Smooth muscle cell (in vitro differentiated cells): Measurements from ENCODE around the gene CPLX3. TPM values are rescaled to one million over a fixed set of nuclear protein-coding genes. Genes with fewer than 3 reads are reported as not detected.
A peak's percentile ranks its signal among the peaks of the same experiment; 100 is the strongest.

Experiments used
- DNase-seq: peaks from one replicate; lab custom pipeline; 2025; ENCODE audit not compliant: unreplicated experiment; lab: John Stamatoyannopoulos, UW
- H2AFZ ChIP-seq: fragments of 200-600 bp; sonication (generic); 2 replicates; pipeline ENCODE4 v1.6.0; 2016; ENCODE audit warnings: antibody characterized with exemption, low read depth, mild to moderate bottlenecking
- H3F3A ChIP-seq: fragments of 200-600 bp; sonication (generic); 2 replicates; pipeline ENCODE4 v1.6.0; 2017; ENCODE audit warnings: antibody characterized with exemption, low read depth
- H3K27ac ChIP-seq: fragments of 200-600 bp; sonication (generic); 2 replicates; pipeline ENCODE4 v1.5.1; 2016; ENCODE audit warnings: low read depth, mild to moderate bottlenecking
- H3K27me3 ChIP-seq: fragments of 200-600 bp; sonication (generic); 2 replicates; pipeline ENCODE4 v1.6.1; 2016; ENCODE audit warnings: low read depth, mild to moderate bottlenecking
- H3K36me3 ChIP-seq: fragments of 200-600 bp; sonication (generic); 2 replicates; pipeline ENCODE4 v1.5.1; 2016; ENCODE audit warnings: low read depth
- H3K4me1 ChIP-seq: fragments of 200-600 bp; sonication (generic); 2 replicates; pipeline ENCODE4 v1.5.1; 2016; ENCODE audit warnings: low read depth
- H3K4me2 ChIP-seq: fragments of 200-600 bp; sonication (generic); 2 replicates; pipeline ENCODE4 v1.6.0; 2016; ENCODE audit warnings: mild to moderate bottlenecking
- H3K4me3 ChIP-seq: fragments of 200-600 bp; sonication (generic); 2 replicates; pipeline ENCODE4 v1.5.1; 2016; ENCODE audit warnings: mild to moderate bottlenecking
- H3K79me2 ChIP-seq: fragments of 200-600 bp; sonication (generic); 2 replicates; pipeline ENCODE4 v1.6.0; 2016; ENCODE audit warnings: low read depth, mild to moderate bottlenecking
- H3K9ac ChIP-seq: fragments of 200-600 bp; sonication (generic); 2 replicates; pipeline ENCODE4 v1.6.0; 2016; ENCODE audit warnings: low read depth
- H3K9me3 ChIP-seq: fragments of 200-600 bp; sonication (generic); replicated peaks from 2 replicates; pipeline ENCODE4 v1.5.1; 2016; ENCODE audit warnings: low read depth
- H4K20me1 ChIP-seq: fragments of 200-600 bp; sonication (generic); 2 replicates; pipeline ENCODE4 v1.6.0; 2016; ENCODE audit warnings: low read depth
- WGBS: methylation state at CpG from one replicate; pipeline ENCODE4 v1.1.7; 2016; ENCODE audit warnings: low lambda C conversion rate; 5-methylcytosine and 5-hydroxymethylcytosine counted together
- polyA plus RNA-seq: library from polyadenylated mRNA; unstranded; fragments of >200 nt; fragmentation: Nextera tagmentation; extraction: Ambion mirVana; gene quantifications from 2 replicates; pipeline ENCODE4 v1.2.1, GENCODE V29; 2016
- total RNA-seq: library from RNA; depleted of rRNA; stranded (reverse); fragments of >200 nt; gene quantifications from 2 replicates; pipeline ENCODE4 v1.2.3, GENCODE V29; 2014
- TF ChIP-seq, protein P1 (sequence below): fragments of 200-600 bp; sonication (generic); IDR thresholded peaks from 2 replicates; pipeline ENCODE4 v1.5.1; 2017; ENCODE audit warnings: borderline replicate concordance, mild to moderate bottlenecking, antibody characterized with exemption; ENCODE audit not compliant: insufficient read depth, poor library complexity, severe bottlenecking

Gene CPLX3
- total and polyA plus RNA-seq, 2 experiments from 2014 or later = 0.22 TPM; not detected in 1

DNA sequence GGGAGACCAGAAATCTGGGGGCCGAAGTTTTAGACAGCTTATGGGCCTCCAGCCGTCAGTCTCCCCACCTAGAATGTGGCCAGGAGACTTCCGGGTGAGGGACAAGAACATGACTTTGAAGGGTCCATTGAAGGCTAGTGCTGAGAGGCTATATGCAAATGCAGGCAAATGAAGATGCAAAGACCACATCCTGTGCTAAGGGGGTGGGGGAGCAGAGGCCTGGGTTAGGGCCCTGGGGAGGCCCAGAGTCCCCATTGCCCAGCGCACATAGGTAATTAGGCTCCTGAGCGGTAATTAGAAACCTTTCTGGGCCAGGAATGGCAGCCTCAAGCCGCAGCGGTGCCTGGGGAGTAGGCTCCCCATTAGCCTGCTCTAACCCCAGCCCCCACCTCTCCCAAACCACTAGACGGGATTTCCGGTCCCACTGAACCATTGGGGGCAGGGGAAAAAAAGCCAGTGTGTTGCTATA is 37.7 kb upstream of the CPLX3 start:
- Histone ChIP-seq H3K4me1 (peaks cover 11% of the 10 kb centered on the region), H3K27me3 (no peaks in the 10 kb centered on the region), H3K79me2 (peaks cover 86% of the 10 kb centered on the region), H3K9me3 (no peaks in the 10 kb centered on the region), H3F3A (peaks cover 12% of the 10 kb centered on the region), H3K9ac (no peak overlapping the region), H3K4me3 (no peak overlapping the region), H4K20me1 (peaks cover 100% of the 10 kb centered on the region), H3K4me2 (no peak overlapping the region), H3K27ac (no peak overlapping the region), H3K36me3 (no peaks in the 10 kb centered on the region), H2AFZ (no peak overlapping the region)
- 75% methylated on average over 9 of the region's 9 CpGs for WGBS
- DNase-seq = no peak
- TF ChIP-seq, protein P1, sequence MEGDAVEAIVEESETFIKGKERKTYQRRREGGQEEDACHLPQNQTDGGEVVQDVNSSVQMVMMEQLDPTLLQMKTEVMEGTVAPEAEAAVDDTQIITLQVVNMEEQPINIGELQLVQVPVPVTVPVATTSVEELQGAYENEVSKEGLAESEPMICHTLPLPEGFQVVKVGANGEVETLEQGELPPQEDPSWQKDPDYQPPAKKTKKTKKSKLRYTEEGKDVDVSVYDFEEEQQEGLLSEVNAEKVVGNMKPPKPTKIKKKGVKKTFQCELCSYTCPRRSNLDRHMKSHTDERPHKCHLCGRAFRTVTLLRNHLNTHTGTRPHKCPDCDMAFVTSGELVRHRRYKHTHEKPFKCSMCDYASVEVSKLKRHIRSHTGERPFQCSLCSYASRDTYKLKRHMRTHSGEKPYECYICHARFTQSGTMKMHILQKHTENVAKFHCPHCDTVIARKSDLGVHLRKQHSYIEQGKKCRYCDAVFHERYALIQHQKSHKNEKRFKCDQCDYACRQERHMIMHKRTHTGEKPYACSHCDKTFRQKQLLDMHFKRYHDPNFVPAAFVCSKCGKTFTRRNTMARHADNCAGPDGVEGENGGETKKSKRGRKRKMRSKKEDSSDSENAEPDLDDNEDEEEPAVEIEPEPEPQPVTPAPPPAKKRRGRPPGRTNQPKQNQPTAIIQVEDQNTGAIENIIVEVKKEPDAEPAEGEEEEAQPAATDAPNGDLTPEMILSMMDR = no peak

DNA sequence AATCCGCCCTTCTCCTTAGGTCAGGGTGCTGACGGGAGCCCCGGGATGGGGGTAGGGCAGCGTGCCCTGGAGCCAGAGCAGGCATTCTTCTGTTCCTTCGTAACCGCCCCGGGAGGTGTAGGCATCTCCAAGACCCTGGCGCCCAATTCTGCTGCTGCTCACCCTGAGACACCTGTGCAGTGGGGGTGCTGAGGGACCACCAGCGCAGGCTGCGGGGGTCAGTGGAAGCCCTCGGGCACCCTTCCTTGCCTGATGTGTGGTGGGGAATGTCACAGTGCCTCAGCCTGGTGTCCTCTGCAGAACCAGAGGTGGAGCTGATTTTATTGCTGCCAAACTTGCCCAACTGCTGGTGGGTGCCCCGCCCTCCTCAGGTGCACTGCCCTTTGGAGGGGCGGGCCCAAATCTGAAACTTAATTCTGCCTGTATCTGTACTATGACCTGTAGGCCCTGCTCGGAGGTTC is 37.2 kb upstream of the CPLX3 start:
- Histone ChIP-seq H3K27me3 (no peaks in the 10 kb centered on the region), H3K4me1 (peaks cover 9% of the 10 kb centered on the region), H3K9ac (no peak overlapping the region), H3K27ac (no peak overlapping the region), H3K4me2 (no peak overlapping the region), H3K79me2 (peaks cover 81% of the 10 kb centered on the region), H3K4me3 (no peak overlapping the region), H3F3A (peaks cover 12% of the 10 kb centered on the region), H4K20me1 (peaks cover 98% of the 10 kb centered on the region), H3K36me3 (no peaks in the 10 kb centered on the region), H3K9me3 (no peaks in the 10 kb centered on the region), H2AFZ (no peak overlapping the region)
- 86% methylated on average over 14 of the region's 14 CpGs for WGBS
- no peak for DNase-seq
- TF ChIP-seq, protein P1 = no peak

DNA sequence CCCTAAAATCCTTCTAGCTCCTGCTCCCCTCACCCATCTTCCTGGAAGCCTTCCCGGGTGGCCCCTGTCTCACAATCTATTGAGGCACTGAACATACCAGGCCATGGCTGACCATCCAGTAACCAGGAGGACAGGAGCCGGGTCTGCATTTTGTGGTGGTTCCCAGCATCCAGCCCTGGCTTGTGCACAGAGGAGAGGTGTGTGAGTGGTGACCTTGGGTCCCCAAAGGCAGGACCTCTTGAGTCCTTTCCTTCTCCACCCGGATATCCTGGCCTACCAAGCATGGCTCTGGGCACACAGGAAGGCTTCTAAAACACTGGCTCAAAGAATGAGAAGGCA is 36.7 kb upstream of the CPLX3 start:
- peaks cover 76% of the 10 kb centered on the region for H3K79me2 ChIP-seq
- DNase-seq = no peak
- peaks cover 98% of the 10 kb centered on the region for H4K20me1 ChIP-seq
- peaks cover 9% of the 10 kb centered on the region for H3K4me1 ChIP-seq
- H3K27ac ChIP-seq = peak overlapping the region; percentile 75
- no peaks in the 10 kb centered on the region for H3K27me3 ChIP-seq
- 88% methylated on average over 3 of the region's 3 CpGs for WGBS
- H3K36me3 ChIP-seq = no peaks in the 10 kb centered on the region
- H2AFZ ChIP-seq = no peak overlapping the region
- peak overlapping the region; percentile 34 for H3K4me2 ChIP-seq
- TF ChIP-seq, protein P1 = no peak
- H3K9me3 ChIP-seq = no peaks in the 10 kb centered on the region
- no peak overlapping the region for H3K9ac ChIP-seq
- no peak overlapping the region for H3K4me3 ChIP-seq
- H3F3A ChIP-seq = peaks cover 12% of the 10 kb centered on the region

DNA sequence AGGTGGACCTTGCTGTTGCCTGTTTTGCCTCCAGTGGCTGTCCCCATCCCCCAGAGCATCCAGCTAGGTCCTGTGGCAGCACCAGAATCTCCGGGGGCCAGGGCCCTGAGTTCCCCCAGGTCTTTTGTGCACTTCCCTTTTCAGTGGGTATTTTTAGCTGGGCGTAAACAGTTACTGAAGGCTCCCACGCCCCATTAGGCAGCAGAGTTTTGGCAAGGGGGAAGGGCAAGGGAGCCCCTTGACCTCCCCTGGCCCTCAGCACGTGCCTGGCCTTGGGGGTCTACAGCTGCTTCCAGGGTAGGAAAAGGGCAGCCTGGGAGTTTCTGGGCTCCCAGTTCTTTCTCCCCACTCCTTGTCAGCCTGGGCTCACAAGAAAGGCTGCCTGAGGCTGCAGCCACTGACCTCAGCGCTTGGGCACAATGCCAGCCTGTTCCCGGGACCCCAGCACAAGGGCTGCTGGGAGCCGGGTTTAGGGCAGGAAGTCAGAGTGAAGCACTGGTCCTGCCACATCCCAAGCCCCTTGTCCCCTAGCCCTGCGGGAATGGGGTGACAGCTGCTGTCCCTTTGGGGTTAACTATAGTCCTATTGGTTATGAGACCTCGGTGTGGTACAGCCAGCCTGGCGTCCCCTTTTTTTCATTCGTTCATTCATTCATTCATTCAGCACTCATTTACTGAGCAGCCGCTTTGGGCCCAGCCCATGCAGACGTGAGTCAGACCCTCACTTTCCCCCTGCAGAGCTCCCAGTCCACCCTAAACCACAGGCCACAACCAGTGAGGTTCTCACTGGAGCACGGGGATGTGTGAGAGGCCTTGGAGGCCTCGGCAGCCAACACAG is 36.1 kb upstream of the CPLX3 start:
- Histone ChIP-seq H3K4me2 (peak overlapping the region; percentile 34), H3K9me3 (no peaks in the 10 kb centered on the region), H3K27ac (peak overlapping the region; percentile 75), H4K20me1 (peaks cover 98% of the 10 kb centered on the region), H3F3A (peaks cover 12% of the 10 kb centered on the region), H3K36me3 (no peaks in the 10 kb centered on the region), H3K79me2 (peaks cover 76% of the 10 kb centered on the region), H3K4me3 (no peak overlapping the region), H2AFZ (no peak overlapping the region), H3K27me3 (no peaks in the 10 kb centered on the region), H3K9ac (no peak overlapping the region), H3K4me1 (peaks cover 9% of the 10 kb centered on the region)
- WGBS = 67% methylated on average over 15 of the region's 15 CpGs
- TF ChIP-seq, protein P1 = no peak
- peak; percentile 11 for DNase-seq
